Coronary artery (tissue), 2 donors: Measurements from ENCODE around the gene AHNAK.

Experiments
- DNase-seq: peaks from one replicate; pipeline ENCODE4 v3.0.0-alpha.2; 2017; ENCODE audit warnings: low spot score
- H3K27ac ChIP-seq, 2 donors: fragments of 200-600 bp; sonication (generic); one replicate each; pipeline ENCODE4 v1.5.1; 2016 to 2019
- H3K4me3 ChIP-seq: fragments of 200-600 bp; sonication (generic); 2 replicates; pipeline ENCODE4 v1.5.1; 2016; ENCODE audit warnings: mild to moderate bottlenecking, moderate library complexity
- CTCF ChIP-seq: fragments of 200-600 bp; sonication (generic); IDR thresholded peaks from one replicate; pipeline ENCODE4 v1.5.1; 2019; ENCODE audit warnings: antibody characterized with exemption

AHNAK gene

GRCh38 chr11:62493801-62494200, 52.8 kb downstream of the AHNAK start:
- Histone ChIP-seq H3K27ac (no peak overlapping the region), H3K4me3 (no peak overlapping the region)
- no peak for TF ChIP-seq CTCF
- no peak for DNase-seq

- H3K4me3 ChIP-seq = no peak overlapping the region
- H3K27ac ChIP-seq = no peak overlapping the region
- TF ChIP-seq CTCF = no peak
- DNase-seq = no peak
Measured at GRCh38 chr11:62492586-62492985, 54.0 kb downstream of the AHNAK start.

GRCh38 chr11:62491571-62492329, 54.9 kb downstream of the AHNAK start:
- no peak for TF ChIP-seq CTCF
- Histone ChIP-seq H3K27ac (no peak overlapping the region), H3K4me3 (no peak overlapping the region)
- no peak for DNase-seq

- no peak for DNase-seq
- Histone ChIP-seq H3K4me3 (no peak overlapping the region), H3K27ac (no peak overlapping the region)
- no peak for TF ChIP-seq CTCF
Measured at GRCh38 chr11:62489204-62489603, 57.4 kb downstream of the AHNAK start.

- no peak for TF ChIP-seq CTCF
- Histone ChIP-seq H3K27ac (no peak overlapping the region), H3K4me3 (no peak overlapping the region)
- DNase-seq = no peak
Measured at GRCh38 chr11:62487738-62488551, 58.7 kb downstream of the AHNAK start.

GRCh38 chr11:62487136-62487535, 59.5 kb downstream of the AHNAK start:
- no peak for TF ChIP-seq CTCF
- no peak overlapping the region for H3K27ac ChIP-seq
- H3K4me3 ChIP-seq = no peak overlapping the region
- no peak for DNase-seq
